Transverse colon (tissue), 4 donors: Measurements from ENCODE around the gene ADH1A. TPM values are rescaled to one million over a fixed set of nuclear protein-coding genes. Genes with fewer than 3 reads are reported as not detected.
"Not testable (repeated sequence)": the region's sequence is repeated elsewhere in the genome, so short reads cannot be mapped to it uniquely, and the experiment has no call there.

Experiments used
- DNase-seq: peaks from one replicate; pipeline ENCODE4 v3.0.0-alpha.2; 2019
- H3K27ac ChIP-seq, 4 donors: fragments of 200-600 bp; sonication (generic); 2 replicates each; pipeline ENCODE4 v1.5.1; 2016 to 2018; ENCODE audit warnings: inconsistent platforms in 4 of 4
- H3K27me3 ChIP-seq: fragments of 200-600 bp; sonication (generic); 2 replicates; pipeline ENCODE4 v1.5.1; 2017; ENCODE audit warnings: inconsistent platforms
- H3K36me3 ChIP-seq, 4 donors: fragments of 200-600 bp; sonication (generic); 2 replicates each; pipeline ENCODE4 v1.5.1; 2017 to 2019; ENCODE audit warnings: inconsistent platforms in 4 of 4
- H3K4me1 ChIP-seq, 4 donors: fragments of 200-600 bp; sonication (generic); 2 replicates each; pipeline ENCODE4 v1.5.1; 2017 to 2020; ENCODE audit warnings: inconsistent platforms in 4 of 4
- H3K4me3 ChIP-seq, 4 donors: fragments of 200-600 bp; sonication (generic); 1 replicate in 1 of 4; 2 replicates in 3 of 4; pipeline versions ENCODE4 v1.5.1 to v1.6.1; 2017 to 2019; ENCODE audit warnings: inconsistent platforms in 4 of 4
- H3K9me3 ChIP-seq, 2 donors: fragments of 200-600 bp; sonication (generic); 2 replicates each; pipeline ENCODE4 v1.5.1; 2017 to 2019; ENCODE audit warnings: inconsistent platforms in 2 of 2
- EP300 ChIP-seq: sonication (generic); formaldehyde crosslinking; IDR thresholded peaks from one replicate; pipeline ENCODE4 v1.6.1; 2017; ENCODE audit warnings: antibody characterized with exemption, low read depth
- POLR2A ChIP-seq: fragments of 450-650 bp; IDR thresholded peaks from one replicate; pipeline ENCODE4 v1.6.1; 2016; ENCODE audit warnings: antibody characterized with exemption, mild to moderate bottlenecking, moderate library complexity
- POLR2AphosphoS5 ChIP-seq, 3 donors: sonication (generic); formaldehyde crosslinking; IDR thresholded peaks; one replicate each; pipeline ENCODE4 v1.6.1; 2016; ENCODE audit warnings: antibody characterized with exemption in 3 of 3
- WGBS, 2 donors: methylation state at CpG; one replicate each; pipeline ENCODE4 v1.1.5; 2018; ENCODE audit warnings: low coverage in 1 of 2; 5-methylcytosine and 5-hydroxymethylcytosine counted together
- in situ Hi-C, 4 donors: fragments of 200-750 bp; cut with MboI; loops; one replicate each; pipeline versions ENCODE4 v1.15.0 to v1.15.1; 2017; ENCODE audit warnings: low sequenced_read_pairs in 3 of 4, low pct_ligation_motif_present in 1 of 4, low pct_unique_long_range_greater_than_20kb in 1 of 4
- intact Hi-C: fragments of 100-400 bp; cut with DNase I; formaldehyde crosslinking; loops from one replicate; pipeline ENCODE4 v1.15.1; 2023; ENCODE audit warnings: low total_unique reads
- total RNA-seq, 4 donors: library from RNA; depleted of rRNA; stranded (reverse); fragments of >200 nt; gene quantifications; one replicate each; pipeline ENCODE4 v1.1.0, GENCODE V29; 2016
- TF ChIP-seq, protein P1 (sequence below), 5 experiments: fragments of 200-600 bp in 3 of 5; fragments of 450-650 bp in 2 of 5; sonication (generic) in 3 of 5; IDR thresholded peaks; 1 replicate in 2 of 5; 2 replicates in 3 of 5; pipeline ENCODE4 v1.5.1; 2016 to 2017; ENCODE audit warnings: antibody characterized with exemption in 5 of 5, inconsistent platforms in 3 of 5, mild to moderate bottlenecking in 2 of 5, moderate library complexity in 1 of 5

The ADH1A gene
- total RNA-seq, 4 donors from 2014 or later = not detected

DNA sequence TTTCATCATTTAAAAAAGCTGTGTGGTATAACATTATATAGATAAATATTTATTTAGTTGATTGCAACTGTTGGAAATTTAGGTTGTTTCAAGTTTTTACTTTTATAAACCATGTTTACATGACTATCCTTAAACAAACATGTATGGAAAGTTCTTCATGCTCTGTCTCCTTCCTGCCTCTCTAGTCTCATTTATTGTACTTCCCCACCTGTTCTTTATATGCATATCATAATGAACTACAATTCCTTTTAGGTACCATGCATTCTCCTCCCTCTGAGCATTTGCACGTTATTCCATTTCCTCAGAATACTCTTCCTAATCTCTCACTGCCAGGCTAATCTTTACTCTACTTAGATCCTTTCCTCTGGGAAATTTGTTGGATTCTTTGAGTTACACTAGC lies 54.8 kb downstream of the ADH1A start:
- in situ Hi-C loops (no loop called here), intact Hi-C loops (no loop called here)
- H3K27ac ChIP-seq = no peak overlapping the region
- H3K4me3 ChIP-seq = no peak overlapping the region
- H3K4me1 ChIP-seq = peaks cover 0 to 13% (median 2%) of the 10 kb centered on the region in 4 donors
- 25 to 39% methylated on average over 1 of the region's 1 CpG for WGBS, 2 donors
- H3K27me3 ChIP-seq = no peaks in the 10 kb centered on the region
- DNase-seq = no peak
- TF ChIP-seq POLR2AphosphoS5 (IDR thresholded peaks at IDR 0.05) (no peak), POLR2A (no peak), EP300 (no peak)
- TF ChIP-seq, protein P1, sequence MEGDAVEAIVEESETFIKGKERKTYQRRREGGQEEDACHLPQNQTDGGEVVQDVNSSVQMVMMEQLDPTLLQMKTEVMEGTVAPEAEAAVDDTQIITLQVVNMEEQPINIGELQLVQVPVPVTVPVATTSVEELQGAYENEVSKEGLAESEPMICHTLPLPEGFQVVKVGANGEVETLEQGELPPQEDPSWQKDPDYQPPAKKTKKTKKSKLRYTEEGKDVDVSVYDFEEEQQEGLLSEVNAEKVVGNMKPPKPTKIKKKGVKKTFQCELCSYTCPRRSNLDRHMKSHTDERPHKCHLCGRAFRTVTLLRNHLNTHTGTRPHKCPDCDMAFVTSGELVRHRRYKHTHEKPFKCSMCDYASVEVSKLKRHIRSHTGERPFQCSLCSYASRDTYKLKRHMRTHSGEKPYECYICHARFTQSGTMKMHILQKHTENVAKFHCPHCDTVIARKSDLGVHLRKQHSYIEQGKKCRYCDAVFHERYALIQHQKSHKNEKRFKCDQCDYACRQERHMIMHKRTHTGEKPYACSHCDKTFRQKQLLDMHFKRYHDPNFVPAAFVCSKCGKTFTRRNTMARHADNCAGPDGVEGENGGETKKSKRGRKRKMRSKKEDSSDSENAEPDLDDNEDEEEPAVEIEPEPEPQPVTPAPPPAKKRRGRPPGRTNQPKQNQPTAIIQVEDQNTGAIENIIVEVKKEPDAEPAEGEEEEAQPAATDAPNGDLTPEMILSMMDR (IDR thresholded peaks at IDR 0.05) = no peak
- peaks cover 0 to 4% of the 10 kb centered on the region in 2 donors for H3K9me3 ChIP-seq
- H3K36me3 ChIP-seq = no peaks in the 10 kb centered on the region

DNA sequence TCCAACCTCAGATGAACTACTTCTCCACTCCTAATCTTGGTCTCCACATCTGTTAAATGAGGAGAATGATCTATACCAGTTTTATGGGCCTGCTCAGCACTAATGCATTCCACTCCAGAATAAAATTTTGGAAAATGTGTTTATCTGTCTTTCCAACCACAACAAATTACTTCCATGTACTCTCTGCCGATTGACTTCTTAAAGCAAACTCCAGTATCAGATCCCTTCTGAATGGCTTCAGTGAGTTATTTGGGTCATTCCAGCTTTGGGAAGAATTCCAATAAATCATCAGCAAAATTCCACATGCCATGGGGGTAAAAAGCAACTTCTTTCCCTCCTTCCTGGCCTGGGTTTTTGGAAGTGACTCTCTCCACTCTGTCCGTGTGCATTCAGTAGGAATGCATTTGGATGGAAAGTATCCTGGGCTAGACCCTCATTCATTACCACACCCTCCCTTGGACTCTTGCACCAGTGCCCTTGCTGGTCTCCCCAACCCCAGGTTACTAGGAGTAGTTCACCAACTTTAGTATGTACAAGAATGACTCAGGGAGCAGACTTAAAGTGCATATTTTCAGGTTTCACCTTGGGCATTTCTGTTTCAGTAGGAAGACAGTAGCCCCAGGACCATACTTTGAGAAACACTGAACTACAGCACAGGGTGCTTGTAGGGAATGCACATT lies 56.3 kb downstream of the ADH1A start:
- WGBS, 2 donors = 67 to 71% methylated on average over 2 of the region's 2 CpGs
- Histone ChIP-seq H3K4me1 (peaks cover 0 to 13% (median 2%) of the 10 kb centered on the region in 4 donors), H3K27ac (no peak overlapping the region), H3K9me3 (peaks cover 0 to 4% of the 10 kb centered on the region in 2 donors), H3K4me3 (no peak overlapping the region), H3K36me3 (no peaks in the 10 kb centered on the region), H3K27me3 (no peaks in the 10 kb centered on the region)
- in situ Hi-C loops (no loop called here), intact Hi-C loops (no loop called here)
- TF ChIP-seq POLR2A (no peak), POLR2AphosphoS5 (IDR thresholded peaks at IDR 0.05) (no peak), EP300 (no peak)
- TF ChIP-seq, protein P1 (IDR thresholded peaks at IDR 0.05) = no peak
- no peak for DNase-seq

- intact Hi-C loops, H3K27ac ChIP-seq, H3K4me3 ChIP-seq, H3K27me3 ChIP-seq, H3K9me3 ChIP-seq, H3K36me3 ChIP-seq, in situ Hi-C loops, DNase-seq: not testable (repeated sequence)
- peaks cover 0 to 13% (median 2%) of the 10 kb centered on the region in 4 donors for H3K4me1 ChIP-seq
- WGBS, 2 donors = 83 to 91% methylated on average over 2 of the region's 2 CpGs
Measured at GRCh38 chr4:99233397-99233796, 57.4 kb downstream of the ADH1A start.

DNA sequence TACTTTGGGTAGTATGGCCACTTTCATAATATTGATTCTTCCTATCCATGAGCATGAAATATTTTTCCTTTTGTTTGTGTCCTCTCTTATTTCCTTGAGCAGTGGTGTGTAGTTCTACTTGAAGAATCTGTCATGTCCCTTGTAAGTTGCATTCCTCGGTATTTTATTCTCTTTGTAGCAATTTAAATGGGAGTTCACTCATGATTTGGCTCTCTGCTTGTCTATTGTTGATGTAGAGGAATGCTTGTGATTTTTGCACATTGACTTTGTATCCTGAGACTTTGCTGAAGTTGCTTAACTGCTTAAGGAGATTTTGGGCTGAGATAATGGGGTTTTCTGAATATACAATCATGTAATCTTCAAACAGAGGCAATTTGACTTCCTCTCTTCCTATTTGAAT lies 62.1 kb downstream of the ADH1A start:
- intact Hi-C loops = loop anchor here (10.0 kb wide), 1 partner anchor 624 kb away; no protein-coding TSS in a partner anchor
- H3K9me3 ChIP-seq, DNase-seq, in situ Hi-C loops, H3K36me3 ChIP-seq, H3K27ac ChIP-seq, H3K4me3 ChIP-seq, H3K27me3 ChIP-seq, H3K4me1 ChIP-seq: not testable (repeated sequence)
- WGBS, 2 donors = 80% methylated on average over 1 of the region's 1 CpG; no CpG with 5 or more reads in 1 of the 2 donors

DNA sequence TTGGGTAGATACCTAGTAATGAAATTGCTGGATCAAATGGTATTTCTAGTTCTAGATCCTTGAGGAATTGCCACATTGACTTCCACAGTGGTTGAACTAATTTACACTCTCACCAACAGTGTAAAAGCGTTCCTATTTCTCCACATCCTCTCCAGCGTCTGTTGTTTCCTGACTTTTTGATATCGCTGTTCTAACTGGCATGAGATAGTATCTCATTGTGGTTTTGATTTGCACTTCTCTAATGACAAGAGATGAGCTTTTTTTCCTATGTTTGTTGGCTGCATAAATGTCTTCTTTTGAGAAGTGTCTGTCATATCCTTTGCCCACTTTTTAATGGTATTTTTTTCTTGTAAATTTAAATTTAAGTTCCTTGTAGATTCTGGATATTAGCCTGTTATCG lies 63.1 kb downstream of the ADH1A start:
- intact Hi-C loops = loop anchor here (10.0 kb wide), 1 partner anchor 623 kb away; no protein-coding TSS in a partner anchor
- H3K27ac ChIP-seq, H3K4me1 ChIP-seq, H3K27me3 ChIP-seq, in situ Hi-C loops, H3K4me3 ChIP-seq, H3K9me3 ChIP-seq, H3K36me3 ChIP-seq, DNase-seq: not testable (repeated sequence)
- 86 to 94% methylated on average over 2 to 4 of the region's 4 CpGs for WGBS, 2 donors

Other genes starting within 250 kb of the ADH1A start
- 100 to 1,000 TPM in 2 of 4 donors, 10 to 100 TPM in 2; 63.3 to 159 (median 111) TPM for gene ADH5, start 202.2 kb downstream of the ADH1A start, total RNA-seq
- gene ADH4, start 146.7 kb downstream of the ADH1A start, total RNA-seq = 1 to 10 TPM in 1 of 4 donors, under 1 TPM in 1, not detected in 2; 0.55 to 1.1 TPM
- 10 to 100 TPM in 2 of 4 donors, 1 to 10 TPM in 2; 2.0 to 15.2 (median 8.6) TPM for gene ADH6, start 71.7 kb downstream of the ADH1A start, total RNA-seq
- gene ADH1B, start 30.4 kb upstream of the ADH1A start, total RNA-seq = 100 to 1,000 TPM in 2 of 4 donors, 10 to 100 TPM in 2; 64.3 to 318 (median 114) TPM
- gene ADH1C, start 61.8 kb upstream of the ADH1A start, total RNA-seq = 100 to 1,000 TPM in 2 of 4 donors, 10 to 100 TPM in 2; 28.1 to 496 (median 231) TPM
- not detected for gene ADH7, start 144.4 kb upstream of the ADH1A start, total RNA-seq
- not detected for gene C4orf17, start 220.0 kb upstream of the ADH1A start, total RNA-seq